GM12874 (cell line): Measurements from ENCODE around the gene MAN2C1.

Experiments
- CTCF ChIP-seq: IDR thresholded peaks from 2 replicates; pipeline ENCODE4 v1.5.1; 2011; ENCODE audit warnings: low read depth, mild to moderate bottlenecking, control low read depth, low read length, moderate library complexity; ENCODE audit not compliant: insufficient read depth

MAN2C1 gene

GRCh38 chr15:75348034-75348561, 20.3 kb downstream of the MAN2C1 start:
- TF ChIP-seq CTCF: no peak

- no peak for TF ChIP-seq CTCF
Measured at GRCh38 chr15:75347222-75348033, 21.0 kb downstream of the MAN2C1 start.

- TF ChIP-seq CTCF: no peak
Measured at GRCh38 chr15:75346796-75347221, 21.6 kb downstream of the MAN2C1 start, which contains the start of gene NEIL1. NEIL1 (plus strand) TSS chr15:75347039; CDS start chr15:75348906, 1,867 bp downstream.

- no peak for TF ChIP-seq CTCF
Measured at GRCh38 chr15:75342221-75342620, 26.2 kb downstream of the MAN2C1 start.

- TF ChIP-seq CTCF: no peak
Measured at GRCh38 chr15:75339531-75340240, 28.7 kb downstream of the MAN2C1 start.

- no peak for TF ChIP-seq CTCF
Measured at GRCh38 chr15:75338661-75339240, 29.7 kb downstream of the MAN2C1 start.

- no peak for TF ChIP-seq CTCF
Measured at GRCh38 chr15:75335705-75336355, 32.6 kb downstream of the MAN2C1 start, which contains the start of gene COMMD4. COMMD4 (plus strand) TSS chr15:75336063; CDS start chr15:75336090, 27 bp downstream.
